Measurements from ENCODE around the gene STK24. TPM values are rescaled to one million over a fixed set of nuclear protein-coding genes. Genes with fewer than 3 reads are reported as not detected.

Gene STK24
- total RNA-seq, 1 donor: 82.2 TPM

GRCh38 chr13:98547455-98547854 is 29.5 kb downstream of the STK24 start:
- DNase-seq (ENCODE audit: insufficient read length, low spot score, missing footprints): no peak

GRCh38 chr13:98546402-98546801 is 30.5 kb downstream of the STK24 start:
- H3K36me3 ChIP-seq (ENCODE audit: insufficient read depth, low read length): peaks cover 13% of the 10 kb centered on the region
- H3K4me2 ChIP-seq (ENCODE audit: insufficient read depth, low read length): no peak overlapping the region
- no peak for DNase-seq (ENCODE audit: insufficient read length, low spot score, missing footprints)
- peaks cover 5% of the 10 kb centered on the region for H3K9me3 ChIP-seq (ENCODE audit: low read depth, low read length)
- peaks cover 49% of the 10 kb centered on the region for H3K4me1 ChIP-seq (ENCODE audit: insufficient read depth, low read length)
- peaks cover 50% of the 10 kb centered on the region for H4K20me1 ChIP-seq (ENCODE audit: insufficient read depth, low read length)
- no peak overlapping the region for H2AFZ ChIP-seq (ENCODE audit: low read length)
- peaks cover 90% of the 10 kb centered on the region for H3K79me2 ChIP-seq (ENCODE audit: insufficient read depth, low read length)
- no peak overlapping the region for H3K27ac ChIP-seq (ENCODE audit: low read depth, low read length)
- no peak for TF ChIP-seq CTCF (IDR thresholded peaks at IDR 0.05; ENCODE audit: extremely low read depth, low read depth, low read length)
- no peaks in the 10 kb centered on the region for H3K27me3 ChIP-seq (ENCODE audit: insufficient read depth, low read length)
- H3K4me3 ChIP-seq (ENCODE audit: insufficient read depth, low read length): no peak overlapping the region

More at GRCh38 chr13:98547455-98547854, 29.5 kb downstream of the STK24 start:
- peaks cover 42% of the 10 kb centered on the region for H3K4me1 ChIP-seq (ENCODE audit: insufficient read depth, low read length)
- H3K36me3 ChIP-seq (ENCODE audit: insufficient read depth, low read length): peaks cover 16% of the 10 kb centered on the region
- H2AFZ ChIP-seq (ENCODE audit: low read length): no peak overlapping the region
- TF ChIP-seq CTCF (IDR thresholded peaks at IDR 0.05; ENCODE audit: extremely low read depth, low read depth, low read length): no peak
- no peak overlapping the region for H3K4me2 ChIP-seq (ENCODE audit: insufficient read depth, low read length)
- peaks cover 5% of the 10 kb centered on the region for H3K9me3 ChIP-seq (ENCODE audit: low read depth, low read length)
- no peak overlapping the region for H3K4me3 ChIP-seq (ENCODE audit: insufficient read depth, low read length)
- peaks cover 53% of the 10 kb centered on the region for H4K20me1 ChIP-seq (ENCODE audit: insufficient read depth, low read length)
- no peak overlapping the region for H3K27ac ChIP-seq (ENCODE audit: low read depth, low read length)
- H3K79me2 ChIP-seq (ENCODE audit: insufficient read depth, low read length): peaks cover 90% of the 10 kb centered on the region
- no peaks in the 10 kb centered on the region for H3K27me3 ChIP-seq (ENCODE audit: insufficient read depth, low read length)

- Histone ChIP-seq H3K4me3 (ENCODE audit: insufficient read depth, low read length) (no peak overlapping the region), H3K4me2 (ENCODE audit: insufficient read depth, low read length) (no peak overlapping the region), H3K4me1 (ENCODE audit: insufficient read depth, low read length) (peaks cover 61% of the 10 kb centered on the region), H3K27ac (ENCODE audit: low read depth, low read length) (peak overlapping the region; percentile 20), H4K20me1 (ENCODE audit: insufficient read depth, low read length) (peaks cover 48% of the 10 kb centered on the region), H3K36me3 (ENCODE audit: insufficient read depth, low read length) (no peaks in the 10 kb centered on the region), H3K9me3 (ENCODE audit: low read depth, low read length) (no peaks in the 10 kb centered on the region), H3K79me2 (ENCODE audit: insufficient read depth, low read length) (peaks cover 91% of the 10 kb centered on the region), H2AFZ (ENCODE audit: low read length) (no peak overlapping the region), H3K27me3 (ENCODE audit: insufficient read depth, low read length) (no peaks in the 10 kb centered on the region)
- TF ChIP-seq CTCF (IDR thresholded peaks at IDR 0.05; ENCODE audit: extremely low read depth, low read depth, low read length): no peak
- no peak for DNase-seq (ENCODE audit: insufficient read length, low spot score, missing footprints)
Observed at GRCh38 chr13:98544104-98544710, 32.7 kb downstream of the STK24 start.

- H2AFZ ChIP-seq (ENCODE audit: low read length): no peak overlapping the region
- peaks cover 96% of the 10 kb centered on the region for H3K79me2 ChIP-seq (ENCODE audit: insufficient read depth, low read length)
- peak overlapping the region; percentile 44 for H3K27ac ChIP-seq (ENCODE audit: low read depth, low read length)
- no peaks in the 10 kb centered on the region for H3K36me3 ChIP-seq (ENCODE audit: insufficient read depth, low read length)
- peak overlapping the region; percentile 68 for H3K4me2 ChIP-seq (ENCODE audit: insufficient read depth, low read length)
- H3K9me3 ChIP-seq (ENCODE audit: low read depth, low read length): no peaks in the 10 kb centered on the region
- TF ChIP-seq CTCF (IDR thresholded peaks at IDR 0.05; ENCODE audit: extremely low read depth, low read depth, low read length): no peak
- peaks cover 57% of the 10 kb centered on the region for H3K4me1 ChIP-seq (ENCODE audit: insufficient read depth, low read length)
- peak overlapping the region; percentile 46 for H3K4me3 ChIP-seq (ENCODE audit: insufficient read depth, low read length)
- DNase-seq (ENCODE audit: insufficient read length, low spot score, missing footprints): no peak
- peaks cover 48% of the 10 kb centered on the region for H4K20me1 ChIP-seq (ENCODE audit: insufficient read depth, low read length)
- no peaks in the 10 kb centered on the region for H3K27me3 ChIP-seq (ENCODE audit: insufficient read depth, low read length)
Observed at GRCh38 chr13:98543378-98544103, 33.4 kb downstream of the STK24 start.

Measured in osteoblast (primary cell).